NCI-H2196 (cell line): ENCODE data around the gene GHDC.
"Not testable (repeated sequence)": the region's sequence is repeated elsewhere in the genome, so short reads cannot be mapped to it uniquely, and the experiment has no call there.

Experiments
- DNase-seq: peaks from one replicate; lab custom pipeline; 2025; ENCODE audit not compliant: unreplicated experiment; lab: John Stamatoyannopoulos, UW

The GHDC gene

GRCh38 chr17:42193969-42194899 lies at the start of gene GHDC:
Gene GHDC (minus strand): TSS chr17:42194494. CDS start chr17:42193581, 913 bp downstream.
- DNase-seq: peak; percentile 56

- DNase-seq: no peak
Measured at GRCh38 chr17:42243493-42243982, 49.2 kb upstream of the GHDC start.

- DNase-seq: no peak
Measured at GRCh38 chr17:42241871-42242270, 47.6 kb upstream of the GHDC start.

- DNase-seq: not testable (repeated sequence)
Measured at GRCh38 chr17:42240863-42241262, 46.6 kb upstream of the GHDC start.

- DNase-seq: no peak
Measured at GRCh38 chr17:42240201-42240600, 45.9 kb upstream of the GHDC start.

GRCh38 chr17:42239576-42239975 lies 45.3 kb upstream of the GHDC start:
- not testable (repeated sequence) for DNase-seq

GRCh38 chr17:42236760-42237159 lies 42.5 kb upstream of the GHDC start:
- no peak for DNase-seq

GRCh38 chr17:42233994-42234393 lies 39.7 kb upstream of the GHDC start:
- no peak for DNase-seq

GRCh38 chr17:42233156-42233555 lies 38.9 kb upstream of the GHDC start:
- DNase-seq: no peak

- DNase-seq: no peak
Measured at GRCh38 chr17:42230225-42230624, 35.9 kb upstream of the GHDC start.

- DNase-seq: no peak
Measured at GRCh38 chr17:42227849-42228700, 33.8 kb upstream of the GHDC start.

- no peak for DNase-seq
Measured at GRCh38 chr17:42225646-42226045, 31.4 kb upstream of the GHDC start.

- DNase-seq: no peak
Measured at GRCh38 chr17:42224651-42225050, 30.4 kb upstream of the GHDC start.

GRCh38 chr17:42221886-42222745 lies 27.8 kb upstream of the GHDC start:
- peak; percentile 4 for DNase-seq

GRCh38 chr17:42219280-42219679 lies 25.0 kb upstream of the GHDC start:
- DNase-seq: not testable (repeated sequence)

- DNase-seq: no peak
Measured at GRCh38 chr17:42214156-42214555, 19.9 kb upstream of the GHDC start.

GRCh38 chr17:42212382-42212781 lies 18.1 kb upstream of the GHDC start:
- DNase-seq: no peak

- DNase-seq: not testable (repeated sequence)
Measured at GRCh38 chr17:42211921-42212341, 17.6 kb upstream of the GHDC start.

GRCh38 chr17:42210046-42210445 lies 15.8 kb upstream of the GHDC start:
- DNase-seq: no peak

- not testable (repeated sequence) for DNase-seq
Measured at GRCh38 chr17:42206153-42206612, 11.9 kb upstream of the GHDC start.
